Measurements from ENCODE around the gene NANOS2. TPM values are rescaled to one million over a fixed set of nuclear protein-coding genes. Genes with fewer than 3 reads are reported as not detected.

NANOS2 gene
- total and polyA plus RNA-seq, 2 of the 13 experiments (the other 11 are each of a cell fraction or from before 2014, with no cell fraction given): not detected

DNA sequence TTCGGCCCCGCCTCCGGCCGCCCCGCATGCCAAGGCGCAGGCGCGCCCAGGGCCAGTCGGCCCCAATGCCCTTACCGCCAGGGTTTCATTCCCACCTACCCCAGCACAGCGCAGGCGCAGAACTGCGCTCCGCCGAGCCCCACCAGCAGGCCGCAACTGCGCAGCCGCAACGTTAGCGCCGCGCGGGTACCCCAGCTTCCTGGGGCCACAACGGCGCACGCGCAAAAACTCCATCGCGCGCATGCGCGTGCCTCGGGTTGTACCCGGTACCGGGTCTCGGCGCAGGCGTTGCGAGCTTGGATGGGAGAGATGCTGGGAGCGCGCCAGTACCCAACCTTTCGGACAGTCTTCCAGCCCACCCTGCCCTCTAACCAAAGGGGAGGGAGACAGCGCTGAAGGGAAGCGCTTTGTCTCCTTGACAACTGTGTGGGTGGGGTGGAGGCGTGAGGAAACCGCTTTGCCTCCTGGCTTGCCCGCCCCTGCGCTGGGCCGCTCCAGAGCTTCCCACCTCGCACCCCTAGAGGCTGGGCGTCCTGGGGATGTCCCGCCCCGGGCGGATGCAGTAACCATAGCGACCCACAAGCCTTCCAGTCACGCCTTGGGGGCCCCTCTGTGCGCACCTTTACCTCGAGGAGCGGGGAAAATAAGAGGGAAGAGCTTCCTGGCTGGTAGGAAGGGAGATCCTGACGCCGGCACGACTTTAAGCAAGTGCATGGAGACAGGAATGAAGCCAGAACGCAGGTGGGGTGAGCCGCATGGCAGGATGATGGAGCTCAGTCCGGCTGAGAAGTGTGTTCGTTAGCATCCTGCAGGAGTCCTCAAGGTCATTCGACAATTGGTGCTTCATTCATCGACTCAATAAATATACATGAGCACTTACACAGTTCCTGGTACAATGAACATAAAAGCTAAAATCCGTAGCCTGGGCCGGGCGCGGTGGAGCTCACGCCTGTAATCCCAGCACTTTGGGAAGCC lies 11.6 kb downstream of the NANOS2 start (continued):
- TF ChIP-seq, protein P1, sequence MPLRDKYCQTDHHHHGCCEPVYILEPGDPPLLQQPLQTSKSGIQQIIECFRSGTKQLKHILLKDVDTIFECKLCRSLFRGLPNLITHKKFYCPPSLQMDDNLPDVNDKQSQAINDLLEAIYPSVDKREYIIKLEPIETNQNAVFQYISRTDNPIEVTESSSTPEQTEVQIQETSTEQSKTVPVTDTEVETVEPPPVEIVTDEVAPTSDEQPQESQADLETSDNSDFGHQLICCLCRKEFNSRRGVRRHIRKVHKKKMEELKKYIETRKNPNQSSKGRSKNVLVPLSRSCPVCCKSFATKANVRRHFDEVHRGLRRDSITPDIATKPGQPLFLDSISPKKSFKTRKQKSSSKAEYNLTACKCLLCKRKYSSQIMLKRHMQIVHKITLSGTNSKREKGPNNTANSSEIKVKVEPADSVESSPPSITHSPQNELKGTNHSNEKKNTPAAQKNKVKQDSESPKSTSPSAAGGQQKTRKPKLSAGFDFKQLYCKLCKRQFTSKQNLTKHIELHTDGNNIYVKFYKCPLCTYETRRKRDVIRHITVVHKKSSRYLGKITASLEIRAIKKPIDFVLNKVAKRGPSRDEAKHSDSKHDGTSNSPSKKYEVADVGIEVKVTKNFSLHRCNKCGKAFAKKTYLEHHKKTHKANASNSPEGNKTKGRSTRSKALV (CRISPR knock-in tag; IDR thresholded peaks at IDR 0.05): peak; percentile 45; the same call in 1 of the 2 replicates
- TF ChIP-seq ZNF605 (CRISPR knock-in tag; IDR thresholded peaks at IDR 0.05) (peak; percentile 60; the same call in 1 of the 2 replicates), SPEN (CRISPR knock-in tag; IDR thresholded peaks at IDR 0.05; ENCODE audit: low read depth) (peak; percentile 60), THAP11 (CRISPR knock-in tag; IDR thresholded peaks at IDR 0.05) (peak; percentile 83), DR1 (CRISPR knock-in tag; IDR thresholded peaks at IDR 0.05) (peak; percentile 34; the same call in 1 of the 2 replicates), TAF1 (CRISPR knock-in tag; IDR thresholded peaks at IDR 0.05) (0 out of 2 replicates have a peak, but pooled peaks have one; percentile 46), GFI1 (CRISPR knock-in tag; IDR thresholded peaks at IDR 0.05; ENCODE audit: borderline replicate concordance) (no peak), NR2F6 (IDR thresholded peaks at IDR 0.05) (no peak), NR2F6 (CRISPR knock-in tag; IDR thresholded peaks at IDR 0.05) (peak; percentile 19; the same call in 1 of the 2 replicates), KLF16 (CRISPR knock-in tag; IDR thresholded peaks at IDR 0.05) (0 out of 4 replicates have a peak, but pooled peaks of 1 of the 2 experiments have one; percentile 12), ZNF883 (CRISPR knock-in tag; IDR thresholded peaks at IDR 0.05; ENCODE audit: not compliant biosample characterization) (peak; percentile 69), RFX3 (CRISPR knock-in tag; IDR thresholded peaks at IDR 0.05) (peak; percentile 80), ELF1 (CRISPR knock-in tag; IDR thresholded peaks at IDR 0.05) (peak; percentile 83), U2AF2 (IDR thresholded peaks at IDR 0.05; ENCODE audit: low read depth, low read length) (0 out of 2 replicates have a peak, but pooled peaks have one; percentile 24), KDM5B (CRISPR knock-in tag; IDR thresholded peaks at IDR 0.05; ENCODE audit: borderline replicate concordance) (peak; percentile 43; the same call in 1 of the 2 replicates), FOXK1 (CRISPR knock-in tag; IDR thresholded peaks at IDR 0.05; ENCODE audit: borderline replicate concordance, low read depth) (no peak), POLR2AphosphoS5 (IDR thresholded peaks at IDR 0.05; ENCODE audit: low read depth, low read length) (peak; percentile 70), ZNF614 (CRISPR knock-in tag; IDR thresholded peaks at IDR 0.05; ENCODE audit: borderline replicate concordance) (peak; percentile 31; the same call in 1 of the 2 replicates)
- TF ChIP-seq, protein P2, sequence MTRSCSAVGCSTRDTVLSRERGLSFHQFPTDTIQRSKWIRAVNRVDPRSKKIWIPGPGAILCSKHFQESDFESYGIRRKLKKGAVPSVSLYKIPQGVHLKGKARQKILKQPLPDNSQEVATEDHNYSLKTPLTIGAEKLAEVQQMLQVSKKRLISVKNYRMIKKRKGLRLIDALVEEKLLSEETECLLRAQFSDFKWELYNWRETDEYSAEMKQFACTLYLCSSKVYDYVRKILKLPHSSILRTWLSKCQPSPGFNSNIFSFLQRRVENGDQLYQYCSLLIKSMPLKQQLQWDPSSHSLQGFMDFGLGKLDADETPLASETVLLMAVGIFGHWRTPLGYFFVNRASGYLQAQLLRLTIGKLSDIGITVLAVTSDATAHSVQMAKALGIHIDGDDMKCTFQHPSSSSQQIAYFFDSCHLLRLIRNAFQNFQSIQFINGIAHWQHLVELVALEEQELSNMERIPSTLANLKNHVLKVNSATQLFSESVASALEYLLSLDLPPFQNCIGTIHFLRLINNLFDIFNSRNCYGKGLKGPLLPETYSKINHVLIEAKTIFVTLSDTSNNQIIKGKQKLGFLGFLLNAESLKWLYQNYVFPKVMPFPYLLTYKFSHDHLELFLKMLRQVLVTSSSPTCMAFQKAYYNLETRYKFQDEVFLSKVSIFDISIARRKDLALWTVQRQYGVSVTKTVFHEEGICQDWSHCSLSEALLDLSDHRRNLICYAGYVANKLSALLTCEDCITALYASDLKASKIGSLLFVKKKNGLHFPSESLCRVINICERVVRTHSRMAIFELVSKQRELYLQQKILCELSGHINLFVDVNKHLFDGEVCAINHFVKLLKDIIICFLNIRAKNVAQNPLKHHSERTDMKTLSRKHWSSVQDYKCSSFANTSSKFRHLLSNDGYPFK (CRISPR knock-in tag; IDR thresholded peaks at IDR 0.05; ENCODE audit: borderline replicate concordance): peak; percentile 48; the same call in 1 of the 2 replicates

Data from HepG2 (cell line).